Right renal cortex interstitium (tissue), 3 donors: ENCODE data around the gene WDR31. TPM values are rescaled to one million over a fixed set of nuclear protein-coding genes. Genes with fewer than 3 reads are reported as not detected.
"Not testable (repeated sequence)": the region's sequence is repeated elsewhere in the genome, so short reads cannot be mapped to it uniquely, and the experiment has no call there.

Source experiments
- DNase-seq, 3 donors: peaks; one replicate each; pipeline ENCODE4 v3.0.0-alpha.2; 2013; ENCODE audit warnings: low read depth in 3 of 3, low spot score in 2 of 3
- polyA plus RNA-seq, 3 donors: library from polyadenylated mRNA; unstranded; fragments of 120-200 nt; gene quantifications; one replicate each; pipeline ENCODE4 v1.2.1, GENCODE V29; 2013; ENCODE audit not compliant: insufficient read length in 3 of 3

Gene WDR31
- polyA plus RNA-seq, 3 donors, result 7.2 to 7.9 (median 7.6) TPM

DNA sequence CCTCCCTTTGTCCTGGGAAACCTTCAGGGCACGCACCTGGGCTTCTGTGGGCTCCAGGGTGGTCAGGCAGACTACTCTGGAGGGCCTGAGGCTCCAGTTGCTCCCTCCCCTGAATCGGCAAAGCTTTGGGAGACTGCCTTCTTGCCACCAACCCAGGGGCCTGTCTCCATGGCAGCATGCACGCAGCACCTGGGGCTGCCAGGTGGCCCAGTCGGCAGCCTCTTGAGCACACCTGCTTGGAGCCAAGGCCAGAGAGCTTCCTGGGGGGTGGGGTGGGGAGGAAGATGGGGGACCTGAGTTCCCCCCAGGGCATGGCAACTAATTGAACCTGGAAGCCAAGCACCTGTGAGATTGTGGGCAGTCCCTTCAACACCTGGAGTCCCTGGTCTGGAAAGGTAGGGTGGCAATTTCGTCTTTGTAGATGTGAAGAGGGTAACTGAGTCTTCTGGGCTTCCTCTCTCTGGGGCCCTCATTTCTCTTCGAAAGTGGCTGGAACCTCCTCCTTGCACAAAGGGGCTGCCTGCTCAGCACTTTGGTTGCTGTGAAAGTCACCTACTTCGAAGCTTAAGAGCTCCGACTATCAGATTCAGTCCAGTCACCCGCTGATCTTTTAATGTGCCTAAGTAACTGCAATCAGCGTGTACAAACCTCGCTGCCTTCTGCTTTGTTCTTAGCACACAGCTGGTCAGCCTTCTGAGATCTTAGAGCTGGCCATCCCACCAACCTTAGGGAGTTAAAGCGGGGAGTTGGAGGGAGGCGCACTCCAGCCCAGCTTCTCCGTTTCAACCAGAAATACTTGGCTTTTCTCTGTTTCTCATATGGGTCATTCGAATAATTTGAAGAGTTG lies 40.9 kb downstream of the WDR31 start:
- DNase-seq, result no peak

DNA sequence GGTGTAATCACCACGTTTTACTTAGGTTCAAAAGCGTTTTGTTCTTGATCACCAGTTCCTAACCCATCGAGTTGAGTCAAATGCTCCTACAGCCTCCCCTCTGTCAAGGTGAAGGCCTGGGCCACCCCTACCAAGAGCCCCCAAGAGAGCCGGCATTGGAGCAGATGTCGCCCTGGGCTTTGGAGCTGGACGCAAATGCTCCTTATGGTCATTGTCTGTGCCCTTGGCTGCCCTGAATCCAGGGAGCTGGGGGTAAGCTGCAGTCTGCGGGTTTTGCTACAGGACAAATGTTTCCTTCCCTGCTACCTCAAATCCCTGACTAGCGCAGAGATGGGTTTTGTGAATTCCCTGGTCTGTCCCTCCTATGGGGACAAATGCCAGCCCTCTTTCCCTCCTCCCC lies 41.8 kb downstream of the WDR31 start:
- no peak for DNase-seq

DNA sequence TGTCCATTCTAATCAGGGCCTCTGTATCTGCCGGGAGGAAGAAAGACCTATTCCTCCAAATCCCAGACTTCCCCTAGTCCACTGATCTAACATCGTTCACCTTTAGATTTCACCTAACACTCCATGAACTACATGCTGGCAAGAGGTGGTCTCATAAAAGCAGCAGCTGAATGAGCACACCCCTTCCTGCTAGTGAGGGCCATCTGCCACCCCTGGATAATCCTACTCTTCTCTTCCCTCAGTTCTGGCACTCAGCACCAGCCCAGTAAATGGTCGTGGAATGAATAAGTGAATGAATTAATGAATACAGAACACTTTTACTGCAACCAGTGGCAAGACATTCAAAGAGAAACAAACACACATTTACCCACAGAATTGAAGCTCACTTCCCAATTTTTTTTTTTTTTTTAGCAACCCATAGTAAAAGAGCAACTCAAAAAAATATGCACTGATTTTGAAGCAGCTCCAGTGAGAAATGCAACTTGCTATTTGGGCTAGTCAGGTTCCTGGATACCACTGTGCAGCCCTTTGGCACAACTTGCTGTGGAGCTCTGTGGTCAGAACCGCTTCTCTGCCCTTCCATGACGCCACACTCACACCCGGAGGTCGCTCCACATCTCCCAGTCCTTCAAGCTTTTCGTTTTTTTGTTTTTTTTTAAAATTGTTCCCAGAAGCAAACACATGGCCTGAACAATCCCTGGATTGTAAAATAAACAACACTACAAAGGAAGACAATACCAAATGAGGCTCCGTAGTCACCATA lies 43.1 kb downstream of the WDR31 start:
- no peak for DNase-seq

DNA sequence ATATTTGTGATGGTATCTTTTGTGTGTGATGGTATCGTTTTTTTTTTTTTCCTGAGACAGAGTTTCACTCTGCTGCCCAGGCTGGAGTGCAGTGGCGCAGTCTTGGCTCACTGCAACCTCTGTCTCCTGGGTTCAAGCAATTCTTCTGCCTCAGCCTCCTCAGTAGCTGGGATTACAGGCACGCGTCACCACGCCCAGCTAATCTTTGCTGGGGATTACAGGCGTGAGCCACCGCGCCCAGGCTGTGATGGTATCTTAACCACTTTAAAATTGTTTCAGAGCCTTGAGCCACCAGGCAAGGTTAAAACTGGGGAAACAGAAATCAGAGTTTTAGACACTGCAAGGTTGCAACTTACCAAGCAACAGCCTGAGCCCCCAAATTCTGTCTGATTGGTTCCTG lies 43.8 kb downstream of the WDR31 start:
- DNase-seq, result not testable (repeated sequence)

DNA sequence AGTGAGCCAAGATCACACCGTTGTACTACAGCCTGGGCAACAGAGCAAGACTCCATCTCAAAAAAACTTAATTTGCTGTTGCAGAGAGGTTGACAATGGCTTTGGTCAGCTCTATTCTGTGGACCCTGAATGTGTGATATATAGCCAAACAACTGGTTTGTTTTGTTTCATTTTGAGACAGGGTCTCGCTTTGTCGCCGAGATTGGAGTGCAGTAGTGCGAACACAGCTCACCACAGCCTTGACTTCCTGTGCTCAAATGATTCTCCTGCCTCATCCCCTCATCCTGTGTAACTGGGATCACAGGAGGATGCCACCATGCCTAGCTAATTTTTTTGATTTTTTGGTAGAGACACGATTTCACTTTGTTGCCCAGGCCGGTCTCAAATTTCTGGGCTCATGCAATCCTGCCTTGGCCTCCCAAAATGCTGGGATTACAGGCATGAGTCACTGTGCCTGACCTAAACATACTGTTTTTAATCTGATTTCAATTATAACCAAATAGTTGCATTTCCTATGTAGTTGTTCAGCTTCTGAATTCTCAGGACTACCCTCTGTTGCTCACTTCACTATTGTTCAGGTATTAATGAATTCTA lies 46.7 kb downstream of the WDR31 start:
- DNase-seq, result no peak

DNA sequence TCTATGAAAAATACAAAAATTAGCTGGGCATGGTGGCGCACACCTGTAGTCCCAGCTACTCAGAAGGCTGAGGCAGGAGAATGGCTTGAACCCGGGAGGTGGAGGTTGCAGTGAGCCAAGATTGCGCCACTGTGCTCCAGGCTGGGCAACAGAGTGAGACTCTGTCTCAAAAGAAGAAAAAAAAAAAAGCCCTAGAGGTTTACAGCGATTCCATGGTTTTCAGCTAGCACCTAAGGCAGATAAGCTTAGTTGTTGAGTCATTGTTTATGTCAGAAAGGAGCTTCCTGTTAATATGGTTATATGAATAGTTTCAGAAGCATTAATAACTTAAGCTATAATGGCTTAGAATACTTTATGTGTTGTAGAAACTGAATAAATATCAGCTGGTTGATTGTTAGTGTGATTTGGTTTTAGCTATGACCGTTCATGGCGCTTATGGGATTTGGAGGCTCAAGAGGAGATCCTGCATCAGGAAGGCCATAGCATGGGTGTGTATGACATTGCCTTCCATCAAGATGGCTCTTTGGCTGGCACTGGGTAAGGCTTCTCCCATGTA lies 49.9 kb downstream of the WDR31 start:
- DNase-seq, result no peak

DNA sequence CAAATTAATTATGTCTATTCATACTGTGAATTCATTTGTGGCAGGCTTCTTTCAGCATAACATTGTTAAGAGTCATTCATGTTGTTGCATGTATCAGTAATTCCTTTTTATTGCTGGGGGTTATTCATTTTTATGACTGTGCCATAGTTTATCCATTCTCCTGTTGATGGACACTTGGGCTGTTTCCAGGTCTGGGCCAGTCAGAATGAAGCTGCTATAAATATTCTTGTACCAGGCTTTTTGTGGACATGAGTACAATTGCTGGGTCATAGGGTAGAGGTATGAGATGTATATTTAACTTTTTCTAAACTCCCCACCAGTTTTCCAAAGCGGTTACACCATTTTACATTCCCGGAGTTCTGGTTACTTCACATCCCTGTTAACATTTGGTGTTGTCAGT lies 51.0 kb downstream of the WDR31 start:
- DNase-seq, result no peak

DNA sequence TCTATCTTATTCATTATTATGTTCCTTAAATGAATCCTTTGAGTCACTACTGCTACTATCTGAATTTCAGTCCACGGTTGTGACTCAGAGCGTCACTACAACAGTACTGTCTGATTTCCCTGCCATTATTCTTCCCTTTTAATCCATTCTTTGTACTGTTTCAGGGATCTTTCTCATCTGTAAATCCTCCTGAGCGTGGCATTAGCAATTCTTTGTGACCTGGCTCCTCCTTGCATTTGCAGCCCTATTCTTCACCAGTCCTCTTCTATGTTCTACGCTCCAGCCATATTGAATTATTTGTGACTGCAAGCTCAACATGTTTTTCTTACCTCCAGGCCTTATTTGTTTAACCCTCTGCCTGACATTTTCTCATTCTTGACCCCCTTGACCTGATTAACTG lies 58.7 kb downstream of the WDR31 start:
- DNase-seq, result no peak

DNA sequence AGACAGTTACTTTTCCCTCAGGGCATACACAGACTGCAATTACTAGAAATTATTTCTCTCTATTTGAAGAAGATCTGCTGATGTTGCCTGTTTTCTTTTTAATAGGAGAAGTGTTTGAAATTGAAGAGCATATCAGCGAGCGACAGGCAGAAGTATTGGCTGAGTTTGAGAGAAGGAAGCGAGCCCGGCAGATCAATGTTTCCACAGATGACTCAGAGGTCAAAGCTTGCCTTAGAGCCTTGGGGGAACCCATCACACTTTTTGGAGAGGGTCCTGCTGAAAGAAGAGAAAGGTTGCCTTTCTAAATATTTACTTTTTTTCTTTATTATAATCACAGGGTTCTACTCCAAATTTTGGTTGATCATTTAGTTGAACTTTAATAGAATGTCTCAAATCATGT lies 61.2 kb downstream of the WDR31 start:
- DNase-seq, result no peak

DNA sequence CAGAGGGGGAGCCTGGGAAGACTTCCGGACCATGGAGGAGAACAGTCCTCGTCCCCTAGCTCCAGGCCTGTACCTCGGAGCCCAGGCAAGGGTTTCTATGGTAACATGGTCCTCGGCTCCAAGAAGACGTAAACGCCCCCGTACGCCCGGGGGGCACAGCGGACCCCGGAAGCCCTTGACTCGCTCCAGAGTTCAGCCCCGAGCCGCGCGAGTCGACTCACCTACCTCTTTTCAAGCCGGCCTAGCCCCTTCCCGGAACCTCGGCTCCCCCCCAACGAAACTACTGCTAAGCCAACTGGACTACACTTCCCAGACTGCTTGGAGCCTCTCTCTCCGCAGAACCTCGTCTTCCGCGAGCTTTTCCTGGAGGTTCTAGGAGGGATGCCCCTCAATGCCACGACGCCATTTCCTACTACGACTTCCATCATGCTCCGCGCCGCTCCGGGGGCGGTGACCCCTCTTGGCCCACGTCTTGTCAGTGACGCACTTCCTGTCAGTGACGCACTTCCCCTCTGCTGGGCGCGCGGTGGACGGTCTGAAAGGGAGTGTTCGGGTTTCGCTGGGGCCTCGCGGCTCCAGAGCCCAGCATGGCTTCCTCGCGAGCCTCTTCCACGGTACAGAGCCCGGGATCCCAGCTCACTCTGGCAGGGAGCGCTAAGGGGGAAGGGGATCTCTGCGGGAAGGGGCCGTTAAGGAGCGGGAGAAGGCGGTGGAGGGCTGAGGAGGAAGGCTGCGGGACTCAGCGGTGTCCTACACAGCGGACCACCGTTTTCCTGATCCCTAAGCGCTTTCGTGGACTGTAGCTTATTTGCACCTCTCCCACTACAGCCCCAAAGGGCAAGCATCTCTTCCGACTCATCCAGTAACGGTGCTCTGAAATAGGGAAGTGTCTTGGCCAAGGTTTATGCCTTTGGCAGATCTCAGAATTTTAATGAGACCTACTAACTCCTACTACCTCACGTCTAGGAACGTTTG lies 64.6 kb downstream of the WDR31 start, which contains the start of the genes CDC26 and PRPF4:
CDC26 (minus strand) TSS at position 416 of the 975 bp plus-strand sequence. CDS start 3,065 bp downstream, outside the sequence.
PRPF4 (plus strand) TSS at position 502 of the 975 bp plus-strand sequence; CDS start at position 588, 86 bp downstream.
- peak; percentile 95 to 97 (median 96) for DNase-seq

DNA sequence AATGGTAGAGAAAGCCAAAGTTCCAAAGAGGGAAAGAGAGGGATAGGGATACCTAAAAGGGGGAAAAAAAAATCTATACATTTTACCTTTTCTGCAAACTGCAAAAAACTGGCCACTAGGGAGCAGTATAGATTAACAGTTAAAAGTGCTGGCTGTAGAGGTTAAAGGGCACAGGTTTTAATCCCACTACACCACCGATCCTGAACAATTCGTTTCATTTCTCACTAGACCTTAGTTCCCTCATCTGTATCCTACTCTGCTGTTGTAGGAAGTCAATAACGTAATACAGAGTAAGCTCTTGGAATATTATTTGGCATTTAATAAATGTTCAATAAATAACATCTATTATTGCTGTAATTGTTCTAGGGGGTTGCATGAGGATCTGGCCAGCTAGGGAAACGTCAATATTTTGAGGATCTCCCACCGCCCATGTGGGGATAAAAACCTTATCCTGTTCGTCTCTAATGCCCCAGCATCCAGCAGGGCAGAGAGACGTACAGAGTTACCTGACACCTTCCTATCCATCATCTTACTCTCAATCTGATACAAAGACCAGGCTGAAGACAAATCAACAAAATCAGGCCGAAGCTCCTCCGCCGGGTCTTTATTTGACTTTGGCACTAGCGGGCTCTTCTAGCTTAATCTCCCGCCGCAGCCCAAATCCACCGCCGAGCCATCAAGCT lies 65.5 kb downstream of the WDR31 start:
- DNase-seq, result peak; percentile 48 to 63 (median 58)

DNA sequence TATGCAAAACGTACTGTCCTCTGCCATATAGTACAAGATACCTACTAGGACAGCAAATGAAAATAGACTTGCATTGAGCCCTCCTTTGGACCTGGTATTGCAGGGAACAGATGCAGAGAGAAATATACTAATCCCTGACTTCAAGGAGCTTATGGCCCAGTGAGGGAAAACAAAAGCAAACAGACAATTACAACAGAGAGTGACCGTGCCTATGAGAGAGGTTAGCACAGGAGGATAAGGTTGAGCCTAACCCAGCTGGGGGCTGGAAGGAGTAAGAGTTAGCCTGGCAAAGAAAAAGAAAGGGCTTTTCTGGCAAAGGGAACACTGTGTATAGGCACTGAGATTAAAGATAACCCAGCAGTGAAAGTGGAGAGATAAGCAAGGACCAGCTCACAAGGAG lies 70.2 kb downstream of the WDR31 start:
- no peak for DNase-seq

DNA sequence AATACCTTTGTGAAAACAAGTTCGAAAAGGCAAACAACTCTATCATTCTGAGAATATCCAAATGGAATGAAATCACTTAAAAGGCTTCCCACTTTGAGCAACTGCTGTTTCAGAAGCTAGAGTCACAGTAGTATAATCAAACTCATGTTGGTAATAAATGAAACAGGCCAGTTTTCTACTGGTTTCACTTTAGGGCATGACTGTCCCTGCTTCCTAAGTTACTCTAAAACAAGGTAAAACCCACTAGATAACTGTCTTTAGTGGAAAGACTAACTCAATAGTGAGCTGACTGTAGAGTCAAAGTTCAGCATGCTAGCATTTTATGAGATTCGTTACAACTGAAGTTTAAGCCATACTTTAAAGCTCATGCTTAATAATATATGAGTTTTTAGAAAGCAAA lies 70.7 kb downstream of the WDR31 start:
- no peak for DNase-seq

DNA sequence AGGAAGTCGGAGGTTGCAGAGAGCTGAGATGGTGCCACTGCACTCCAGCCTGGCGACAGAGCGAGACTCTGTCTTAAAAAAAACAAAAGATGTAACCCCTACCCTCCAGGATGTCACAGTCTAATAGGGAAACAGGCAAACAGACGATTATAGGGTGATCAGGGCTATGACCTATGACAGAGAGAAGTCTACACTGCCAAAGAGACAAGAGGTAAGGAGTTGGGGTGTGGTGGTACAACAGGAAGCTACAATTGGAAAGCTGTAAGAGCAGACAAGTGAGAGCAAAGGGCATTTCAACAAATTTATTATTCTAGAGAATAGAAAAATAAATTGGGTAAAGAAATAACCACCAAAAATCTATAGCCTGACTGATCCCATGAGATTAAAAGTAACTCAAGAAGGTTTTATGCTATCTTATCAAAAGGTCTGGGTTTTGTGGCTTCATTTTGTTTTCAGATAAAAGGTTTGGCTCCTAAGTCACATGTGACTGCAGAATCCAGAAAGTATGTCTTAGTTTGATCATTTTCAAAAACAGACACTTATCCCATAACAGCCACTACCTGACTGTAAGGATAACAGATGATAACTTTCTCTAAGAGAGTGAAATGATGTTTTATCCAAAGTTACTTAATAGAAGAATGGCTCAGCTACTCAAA lies 72.0 kb downstream of the WDR31 start:
- DNase-seq, result no peak

DNA sequence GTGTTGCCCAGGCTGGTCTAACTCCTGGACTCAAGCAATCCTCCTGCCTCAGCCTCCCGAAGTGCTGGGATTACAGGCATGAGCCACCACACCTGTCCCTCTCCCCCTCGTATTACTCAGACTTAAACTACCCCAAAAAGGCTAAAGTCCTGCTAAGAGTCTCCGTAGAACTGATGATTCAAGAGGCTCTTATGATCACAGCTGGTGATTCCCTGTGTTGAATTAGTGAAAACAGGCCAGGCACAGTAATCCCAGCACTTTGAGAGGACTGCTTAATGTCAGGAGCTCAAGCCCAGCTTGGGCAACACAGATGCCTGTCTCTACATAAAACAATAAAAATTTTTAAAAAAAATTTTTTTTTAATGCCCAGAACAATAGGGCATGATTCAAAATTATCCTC lies 73.9 kb downstream of the WDR31 start:
- no peak for DNase-seq
